Upper lobe of left lung (tissue), 4 donors: Measurements from ENCODE around the gene RDH5.

Experiments used
- POLR2A ChIP-seq, 4 donors: fragments of 450-650 bp; IDR thresholded peaks; one replicate each; pipeline ENCODE4 v1.5.1; 2016 to 2017; ENCODE audit warnings: antibody characterized with exemption in 4 of 4, mild to moderate bottlenecking in 2 of 4
- POLR2AphosphoS5 ChIP-seq, 2 donors: sonication (generic); formaldehyde crosslinking; IDR thresholded peaks; one replicate each; pipeline ENCODE4 v1.5.1; 2017; ENCODE audit warnings: antibody characterized with exemption in 2 of 2

GRCh38 chr12:55712700-55713415 is 7.3 kb upstream of the RDH5 start:
- TF ChIP-seq POLR2AphosphoS5 (IDR thresholded peaks at IDR 0.05) (no peak), POLR2A (IDR thresholded peaks at IDR 0.05) (no peak)
